Chondrocyte (in vitro differentiated cells): ENCODE measurements around the gene SLC38A7. TPM values are rescaled to one million over a fixed set of nuclear protein-coding genes. Genes with fewer than 3 reads are reported as not detected.

Experiments used
- DNase-seq: peaks from one replicate; pipeline ENCODE4 v3.0.0; 2021; ENCODE audit warnings: mixed read lengths, low spot score
- H3K27ac Mint-ChIP-seq: one replicate; pipeline ENCODE4 v1.8.0; 2021; ENCODE audit warnings: mild to moderate bottlenecking, moderate library complexity, mixed read lengths; ENCODE audit not compliant: unreplicated experiment
- H3K27me3 Mint-ChIP-seq: 2 replicates; pipeline ENCODE4 v1.8.0; 2021; ENCODE audit warnings: low read depth, mixed read lengths
- H3K36me3 Mint-ChIP-seq: 2 replicates; pipeline ENCODE4 v1.8.0; 2021; ENCODE audit warnings: low read depth, mixed read lengths
- H3K4me1 Mint-ChIP-seq: 2 replicates; pipeline ENCODE4 v1.8.0; 2021; ENCODE audit warnings: low read depth, mild to moderate bottlenecking, mixed read lengths
- H3K4me3 Mint-ChIP-seq: one replicate; pipeline ENCODE4 v1.8.0; 2021; ENCODE audit warnings: mild to moderate bottlenecking, moderate library complexity, mixed read lengths; ENCODE audit not compliant: unreplicated experiment
- H3K9me3 Mint-ChIP-seq: 2 replicates; pipeline ENCODE4 v1.8.0; 2021; ENCODE audit warnings: low read depth, mixed read lengths
- long read RNA-seq: library from polyadenylated mRNA; stranded (forward); transcript quantifications from one replicate; pipeline ENCODE4 v2.0.0, GENCODE V29; 2021
- total RNA-seq: library from RNA; stranded (reverse); gene quantifications from 3 replicates; pipeline ENCODE4 v1.2.1, GENCODE V29; 2021
- TF ChIP-seq, protein P1 (sequence below): fragments of 200-600 bp; sonication (generic); IDR thresholded peaks from 2 replicates; pipeline ENCODE4 v1.5.0; 2021; ENCODE audit warnings: antibody characterized with exemption, mild to moderate bottlenecking, moderate library complexity

Gene SLC38A7, protein sequence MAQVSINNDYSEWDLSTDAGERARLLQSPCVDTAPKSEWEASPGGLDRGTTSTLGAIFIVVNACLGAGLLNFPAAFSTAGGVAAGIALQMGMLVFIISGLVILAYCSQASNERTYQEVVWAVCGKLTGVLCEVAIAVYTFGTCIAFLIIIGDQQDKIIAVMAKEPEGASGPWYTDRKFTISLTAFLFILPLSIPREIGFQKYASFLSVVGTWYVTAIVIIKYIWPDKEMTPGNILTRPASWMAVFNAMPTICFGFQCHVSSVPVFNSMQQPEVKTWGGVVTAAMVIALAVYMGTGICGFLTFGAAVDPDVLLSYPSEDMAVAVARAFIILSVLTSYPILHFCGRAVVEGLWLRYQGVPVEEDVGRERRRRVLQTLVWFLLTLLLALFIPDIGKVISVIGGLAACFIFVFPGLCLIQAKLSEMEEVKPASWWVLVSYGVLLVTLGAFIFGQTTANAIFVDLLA
- total RNA-seq = 37.6 to 47.3 TPM (median 45.1 TPM) in 3 replicates
- long read RNA-seq, full-length matches to known transcripts = 71 of 100 reads
- long read RNA-seq, partial matches to known transcripts = 7 of 100 reads
- long read RNA-seq, other reads (novel, unspliced or antisense) = 22 of 100 reads

DNA sequence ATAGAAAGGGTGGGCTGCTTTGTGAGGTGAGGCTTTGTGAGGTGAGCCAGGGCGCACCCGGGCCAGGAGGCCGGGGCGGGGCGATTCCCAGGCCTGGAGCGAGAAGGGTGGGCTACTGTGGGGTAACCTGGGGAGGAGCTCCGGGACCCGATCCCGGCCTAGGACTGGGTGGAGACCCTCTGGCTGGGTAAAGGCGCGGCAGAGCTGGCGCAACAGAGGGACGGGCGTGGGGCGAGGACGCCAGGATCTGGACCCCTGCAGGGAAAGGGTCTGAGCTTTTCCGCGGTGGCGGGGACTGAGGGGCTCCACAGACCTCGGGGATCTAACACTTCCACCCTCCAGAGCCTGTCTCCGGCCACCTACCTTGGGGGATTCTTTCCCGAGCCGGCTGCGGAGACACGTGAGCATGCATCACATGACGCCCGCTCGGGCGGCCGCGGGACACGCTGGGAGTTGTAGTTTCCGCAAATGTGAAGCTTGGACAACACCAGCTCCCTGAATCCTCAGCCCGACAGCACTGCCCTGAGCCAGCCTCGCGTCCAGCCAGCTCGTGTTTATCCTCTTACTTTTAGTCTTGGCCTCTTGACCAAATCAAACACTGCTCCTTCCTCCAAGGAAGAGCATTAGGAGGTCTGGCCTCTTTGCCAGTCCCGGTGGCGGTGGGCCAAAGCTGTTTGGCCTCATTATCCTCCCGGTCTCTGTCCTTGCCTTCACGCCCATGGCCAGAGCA lies at the start of gene SLC38A7:
Gene SLC38A7 (minus strand): TSS at position 417 of the 730 bp plus-strand sequence. CDS start 4,644 bp downstream, outside the sequence.
- DNase-seq = peak; percentile 97
- TF ChIP-seq, protein P1, sequence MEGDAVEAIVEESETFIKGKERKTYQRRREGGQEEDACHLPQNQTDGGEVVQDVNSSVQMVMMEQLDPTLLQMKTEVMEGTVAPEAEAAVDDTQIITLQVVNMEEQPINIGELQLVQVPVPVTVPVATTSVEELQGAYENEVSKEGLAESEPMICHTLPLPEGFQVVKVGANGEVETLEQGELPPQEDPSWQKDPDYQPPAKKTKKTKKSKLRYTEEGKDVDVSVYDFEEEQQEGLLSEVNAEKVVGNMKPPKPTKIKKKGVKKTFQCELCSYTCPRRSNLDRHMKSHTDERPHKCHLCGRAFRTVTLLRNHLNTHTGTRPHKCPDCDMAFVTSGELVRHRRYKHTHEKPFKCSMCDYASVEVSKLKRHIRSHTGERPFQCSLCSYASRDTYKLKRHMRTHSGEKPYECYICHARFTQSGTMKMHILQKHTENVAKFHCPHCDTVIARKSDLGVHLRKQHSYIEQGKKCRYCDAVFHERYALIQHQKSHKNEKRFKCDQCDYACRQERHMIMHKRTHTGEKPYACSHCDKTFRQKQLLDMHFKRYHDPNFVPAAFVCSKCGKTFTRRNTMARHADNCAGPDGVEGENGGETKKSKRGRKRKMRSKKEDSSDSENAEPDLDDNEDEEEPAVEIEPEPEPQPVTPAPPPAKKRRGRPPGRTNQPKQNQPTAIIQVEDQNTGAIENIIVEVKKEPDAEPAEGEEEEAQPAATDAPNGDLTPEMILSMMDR = no peak
- Mint-ChIP-seq H3K4me1 (peaks cover 27% of the 10 kb centered on the region), H3K27me3 (peaks cover under 1% of the 10 kb centered on the region), H3K4me3 (peak within 1 kb of the TSS; percentile 94), H3K9me3 (no peaks in the 10 kb centered on the region), H3K27ac (peak within 1 kb of the TSS; percentile 95), H3K36me3 (peaks cover 4% of the 10 kb centered on the region)

DNA sequence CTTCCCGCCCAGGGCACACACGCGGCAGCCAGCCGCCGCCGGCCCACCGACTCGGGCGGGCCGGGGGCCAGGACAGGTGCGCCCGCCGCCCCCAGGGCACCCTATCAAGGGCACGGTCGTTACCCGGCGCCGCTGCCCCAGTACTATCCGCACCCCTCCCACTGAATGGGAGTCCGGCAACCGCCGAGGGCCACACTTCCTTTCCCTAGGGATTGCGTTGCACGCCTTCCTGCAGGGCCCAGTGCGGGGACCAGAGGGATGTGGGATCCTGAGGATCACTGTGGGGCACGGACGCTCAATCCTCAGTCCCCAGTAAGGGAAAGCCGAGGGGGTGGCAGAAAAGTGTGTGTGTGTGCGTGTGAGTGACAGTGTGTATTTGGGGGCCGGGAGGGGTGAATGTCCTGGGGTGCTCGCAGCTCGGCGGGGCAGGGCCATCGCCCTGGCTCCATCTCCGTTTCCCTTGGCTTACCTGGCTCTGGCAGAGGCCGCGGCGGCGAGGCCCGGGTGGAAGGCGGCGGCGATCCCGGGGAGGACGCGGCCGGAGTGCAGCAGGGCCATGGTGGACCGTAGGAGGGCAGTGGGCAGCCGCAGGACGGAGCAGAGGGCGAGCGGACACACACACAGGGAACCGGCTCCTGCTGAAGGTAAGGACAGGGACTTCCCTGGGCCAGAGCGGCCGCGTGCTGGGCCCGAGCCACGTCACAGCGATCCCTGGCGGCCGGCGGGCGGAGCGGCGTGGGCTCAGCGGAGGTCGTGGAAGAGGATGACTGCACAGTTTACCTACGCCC lies 49.3 kb upstream of the SLC38A7 start, which contains the start of gene GOT2:
Gene GOT2 (minus strand): TSS at position 646 of the 788 bp plus-strand sequence. CDS start 88 bp downstream, at position 558.
- H3K27me3 Mint-ChIP-seq = no peaks in the 10 kb centered on the region

DNA sequence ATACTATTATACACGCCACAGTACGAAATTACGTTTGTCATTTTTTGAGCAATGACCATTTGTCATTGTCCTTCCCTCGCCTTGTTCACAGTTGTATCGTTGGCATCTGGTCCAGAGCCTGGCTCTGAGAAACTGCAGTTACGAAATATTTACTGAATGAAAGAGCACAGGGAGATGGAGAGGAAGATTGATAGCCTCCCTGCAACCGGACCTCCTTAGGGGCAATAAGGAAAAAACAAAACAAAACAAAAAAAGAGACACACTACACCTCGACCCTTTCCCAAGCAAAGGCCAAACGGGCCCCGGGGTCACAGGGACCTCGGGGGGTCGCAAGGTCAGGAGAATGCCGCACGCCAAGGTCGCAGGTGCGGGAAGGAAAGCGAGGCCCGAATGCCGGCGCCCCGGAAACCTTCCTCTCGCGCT lies 48.7 kb upstream of the SLC38A7 start:
- TF ChIP-seq, protein P1 = no peak
- Mint-ChIP-seq H3K4me1 (peaks cover 21% of the 10 kb centered on the region), H3K27ac (peak overlapping the region; percentile 85), H3K9me3 (no peaks in the 10 kb centered on the region), H3K27me3 (no peaks in the 10 kb centered on the region), H3K36me3 (no peaks in the 10 kb centered on the region), H3K4me3 (peak overlapping the region; percentile 94)
- DNase-seq = no peak

More for the DNA sequence above, 49.3 kb upstream of the SLC38A7 start, which contains the start of gene GOT2:
- Mint-ChIP-seq H3K27ac (peak within 1 kb of the TSS; percentile 96), H3K9me3 (no peaks in the 10 kb centered on the region), H3K4me1 (peaks cover 21% of the 10 kb centered on the region), H3K36me3 (no peaks in the 10 kb centered on the region), H3K4me3 (peak within 1 kb of the TSS; percentile 94)
- TF ChIP-seq, protein P1 = peak; percentile 92
- DNase-seq = peak; percentile 94

DNA sequence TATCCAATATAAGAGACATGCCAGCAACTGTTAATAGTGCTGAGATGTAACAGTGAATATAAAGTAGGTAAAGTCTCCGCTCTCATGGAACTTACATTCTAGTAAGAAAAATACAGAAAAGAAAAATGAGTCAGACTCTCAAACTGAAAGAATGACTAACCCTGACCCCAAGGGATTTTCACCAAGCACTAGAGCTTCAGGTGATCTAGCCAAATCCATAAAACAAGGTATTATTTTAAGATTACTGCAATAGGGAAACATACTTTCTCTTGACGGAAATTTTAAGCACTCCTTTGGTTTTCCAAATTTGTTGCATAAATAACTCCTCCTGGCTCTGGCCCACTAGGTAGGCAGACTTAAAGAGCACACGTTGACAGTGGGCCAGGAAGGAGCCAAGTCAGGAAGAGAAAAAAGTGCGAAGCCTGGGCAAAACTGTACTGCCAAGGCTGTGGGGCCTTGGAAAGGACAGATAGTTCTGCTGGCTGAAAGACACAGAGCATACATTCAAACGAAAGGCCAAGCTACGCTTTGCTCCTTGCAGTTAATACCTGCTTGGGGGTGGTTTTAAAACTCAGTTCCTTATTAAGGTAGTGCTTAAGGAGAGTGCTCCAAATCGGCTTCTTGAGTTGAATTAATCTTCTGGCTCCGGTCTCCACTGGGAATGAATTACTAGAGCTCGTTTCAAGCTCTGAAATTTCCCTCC lies 48.1 kb upstream of the SLC38A7 start:
- Mint-ChIP-seq H3K4me3 (peak overlapping the region; percentile 94), H3K27ac (peak overlapping the region; percentile 85), H3K27me3 (no peaks in the 10 kb centered on the region), H3K9me3 (no peaks in the 10 kb centered on the region), H3K36me3 (no peaks in the 10 kb centered on the region), H3K4me1 (peaks cover 21% of the 10 kb centered on the region)
- no peak for DNase-seq
- TF ChIP-seq, protein P1 = no peak
